Measurements from ENCODE around the gene FGFR4.

DNA sequence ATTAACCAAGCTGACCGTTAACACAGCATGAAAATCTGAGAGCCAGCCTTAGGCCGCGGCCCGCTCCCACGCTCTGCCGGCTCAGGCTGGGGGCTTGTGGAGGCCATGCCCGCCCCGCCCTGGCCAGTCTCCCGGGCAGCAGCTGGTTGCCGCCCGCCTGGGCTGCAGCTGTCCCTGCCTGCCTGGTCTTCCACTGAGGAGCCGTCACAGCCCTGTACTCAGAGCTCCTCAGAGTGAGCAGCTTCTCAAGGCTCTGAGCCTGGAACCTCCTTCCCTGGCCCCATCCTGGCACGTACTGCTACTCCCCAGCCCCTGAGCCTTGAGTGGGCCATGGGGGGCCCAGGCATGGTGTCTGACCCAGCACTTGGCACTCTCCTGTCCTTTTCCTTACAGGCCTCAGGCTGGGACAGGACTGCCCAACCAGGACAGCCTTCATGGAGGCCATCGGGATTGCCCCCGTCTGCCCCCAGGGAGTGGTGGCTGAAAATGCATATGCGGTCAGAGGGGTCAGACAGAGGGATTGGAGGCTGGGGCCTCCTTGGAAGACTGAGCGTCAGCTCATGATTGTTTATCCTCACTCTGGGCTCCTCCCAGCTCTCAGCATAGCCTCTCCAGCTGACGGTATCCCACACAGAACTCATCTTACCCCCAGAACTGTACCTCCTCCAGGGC is 11.9 kb downstream of the FGFR4 start:
- TF ChIP-seq EZH2 (IDR thresholded peaks at IDR 0.05; ENCODE audit: borderline replicate concordance, low read length), result no peak
- TF ChIP-seq, protein P1, sequence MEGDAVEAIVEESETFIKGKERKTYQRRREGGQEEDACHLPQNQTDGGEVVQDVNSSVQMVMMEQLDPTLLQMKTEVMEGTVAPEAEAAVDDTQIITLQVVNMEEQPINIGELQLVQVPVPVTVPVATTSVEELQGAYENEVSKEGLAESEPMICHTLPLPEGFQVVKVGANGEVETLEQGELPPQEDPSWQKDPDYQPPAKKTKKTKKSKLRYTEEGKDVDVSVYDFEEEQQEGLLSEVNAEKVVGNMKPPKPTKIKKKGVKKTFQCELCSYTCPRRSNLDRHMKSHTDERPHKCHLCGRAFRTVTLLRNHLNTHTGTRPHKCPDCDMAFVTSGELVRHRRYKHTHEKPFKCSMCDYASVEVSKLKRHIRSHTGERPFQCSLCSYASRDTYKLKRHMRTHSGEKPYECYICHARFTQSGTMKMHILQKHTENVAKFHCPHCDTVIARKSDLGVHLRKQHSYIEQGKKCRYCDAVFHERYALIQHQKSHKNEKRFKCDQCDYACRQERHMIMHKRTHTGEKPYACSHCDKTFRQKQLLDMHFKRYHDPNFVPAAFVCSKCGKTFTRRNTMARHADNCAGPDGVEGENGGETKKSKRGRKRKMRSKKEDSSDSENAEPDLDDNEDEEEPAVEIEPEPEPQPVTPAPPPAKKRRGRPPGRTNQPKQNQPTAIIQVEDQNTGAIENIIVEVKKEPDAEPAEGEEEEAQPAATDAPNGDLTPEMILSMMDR (IDR thresholded peaks at IDR 0.05; ENCODE audit: low read length), result no peak
